ENCODE measurements around the gene ZC3H12D. TPM values are rescaled to one million over a fixed set of nuclear protein-coding genes. Genes with fewer than 3 reads are reported as not detected.

The ZC3H12D gene
- total and polyA plus RNA-seq, 2 donors (not counting 3 experiments of a cell fraction or from before 2014, with no cell fraction given), result 0.06 TPM; not detected in 1

DNA sequence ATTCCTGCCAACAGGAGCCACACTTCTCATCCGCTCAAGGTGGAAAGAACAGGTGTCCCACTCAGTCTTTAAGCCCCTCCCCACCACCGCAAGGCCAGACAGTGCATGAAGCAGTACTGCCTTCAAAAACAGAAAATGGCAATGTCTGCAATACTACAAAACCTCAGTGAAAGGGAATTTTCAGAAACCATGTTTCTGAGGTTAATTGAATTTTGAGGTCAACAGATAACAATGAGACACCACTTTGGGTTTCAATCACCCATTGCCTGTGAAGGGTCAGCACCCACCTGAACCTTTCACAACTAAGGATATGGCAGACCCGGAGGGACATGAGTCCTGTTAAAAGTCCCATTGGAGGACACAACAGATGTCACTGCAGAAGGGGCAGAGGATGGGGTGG, 13.0 kb downstream of the ZC3H12D start:
- H3K36me3 ChIP-seq (ENCODE audit: control insufficient read depth in 2 of 2, extremely low read depth in 1 of 2, insufficient read depth in 2 of 2, low read length in 2 of 2), result no peaks in the 10 kb centered on the region
- H3K4me1 ChIP-seq (ENCODE audit: control insufficient read depth, extremely low read depth, insufficient read depth, low read length), result no peaks in the 10 kb centered on the region
- POLR2A ChIA-PET, result no interaction called here
- H3K79me2 ChIP-seq (ENCODE audit: control insufficient read depth, insufficient read depth, low read length), result no peaks in the 10 kb centered on the region
- CTCF ChIA-PET, result no interaction called here
- no TSS peak for BruUV-seq (replicated peaks)
- FAIRE-seq, result no peak
- H4K20me1 ChIP-seq (replicated peaks; ENCODE audit: control insufficient read depth, extremely low read depth, insufficient read depth, low read length), result no peaks in the 10 kb centered on the region
- no peak overlapping the region for H3K27ac ChIP-seq (ENCODE audit: insufficient read depth, low read depth, low read length)
- no peak overlapping the region for H2AFZ ChIP-seq (ENCODE audit: low read depth, low read length)
- no peak overlapping the region for H3K4me2 ChIP-seq (ENCODE audit: insufficient read depth, low read length)
- intact Hi-C loops (cut with micrococcal nuclease) (no loop called here), dilution Hi-C loops (cut with MboI; ENCODE audit: extremely low pct_ligation_motif_present, low sequenced_read_pairs) (no loop called here)
- H3K27me3 ChIP-seq (ENCODE audit: control insufficient read depth in 2 of 2, insufficient read depth in 2 of 2, low read length in 2 of 2), result peaks cover 12 to 21% of the 10 kb centered on the region in 2 experiments
- no peak overlapping the region for H3K4me3 ChIP-seq (replicated peaks in 1 of 3; ENCODE audit: insufficient read depth in 1 of 3, low read depth in 1 of 3, low read length in 3 of 3)
- no peaks in the 10 kb centered on the region for H3K9me1 ChIP-seq (replicated peaks; ENCODE audit: control insufficient read depth, extremely low read depth, insufficient read depth, low read length)
- TF ChIP-seq MYC (IDR thresholded peaks at IDR 0.05; ENCODE audit: low read depth, low read length), result no peak
- TF ChIP-seq, protein P1, sequence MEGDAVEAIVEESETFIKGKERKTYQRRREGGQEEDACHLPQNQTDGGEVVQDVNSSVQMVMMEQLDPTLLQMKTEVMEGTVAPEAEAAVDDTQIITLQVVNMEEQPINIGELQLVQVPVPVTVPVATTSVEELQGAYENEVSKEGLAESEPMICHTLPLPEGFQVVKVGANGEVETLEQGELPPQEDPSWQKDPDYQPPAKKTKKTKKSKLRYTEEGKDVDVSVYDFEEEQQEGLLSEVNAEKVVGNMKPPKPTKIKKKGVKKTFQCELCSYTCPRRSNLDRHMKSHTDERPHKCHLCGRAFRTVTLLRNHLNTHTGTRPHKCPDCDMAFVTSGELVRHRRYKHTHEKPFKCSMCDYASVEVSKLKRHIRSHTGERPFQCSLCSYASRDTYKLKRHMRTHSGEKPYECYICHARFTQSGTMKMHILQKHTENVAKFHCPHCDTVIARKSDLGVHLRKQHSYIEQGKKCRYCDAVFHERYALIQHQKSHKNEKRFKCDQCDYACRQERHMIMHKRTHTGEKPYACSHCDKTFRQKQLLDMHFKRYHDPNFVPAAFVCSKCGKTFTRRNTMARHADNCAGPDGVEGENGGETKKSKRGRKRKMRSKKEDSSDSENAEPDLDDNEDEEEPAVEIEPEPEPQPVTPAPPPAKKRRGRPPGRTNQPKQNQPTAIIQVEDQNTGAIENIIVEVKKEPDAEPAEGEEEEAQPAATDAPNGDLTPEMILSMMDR (IDR thresholded peaks at IDR 0.05; ENCODE audit: extremely low read depth in 1 of 2, insufficient read depth in 1 of 2, low read depth in 1 of 2, low read length in 2 of 2), result no peak
- no peak for TF ChIP-seq POLR2A (IDR thresholded peaks at IDR 0.05; ENCODE audit: low read depth, low read length)
- TF ChIP-seq GATA2 (IDR thresholded peaks at IDR 0.05; ENCODE audit: insufficient read depth, insufficient read length, low read depth, low read length), result no peak
- TF ChIP-seq, protein P2, sequence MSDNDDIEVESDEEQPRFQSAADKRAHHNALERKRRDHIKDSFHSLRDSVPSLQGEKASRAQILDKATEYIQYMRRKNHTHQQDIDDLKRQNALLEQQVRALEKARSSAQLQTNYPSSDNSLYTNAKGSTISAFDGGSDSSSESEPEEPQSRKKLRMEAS (IDR thresholded peaks at IDR 0.05; ENCODE audit: insufficient read depth, insufficient read length), result no peak
- TF ChIP-seq POLR2AphosphoS5 (IDR thresholded peaks at IDR 0.05; ENCODE audit: insufficient read depth, low read depth, low read length), result no peak
- TF ChIP-seq FOS (IDR thresholded peaks at IDR 0.05; ENCODE audit: borderline replicate concordance, insufficient read depth, low read length), result no peak
- TF ChIP-seq EZH2 (IDR thresholded peaks at IDR 0.05; ENCODE audit: borderline replicate concordance, low read depth, low read length, severe bottlenecking), result no peak
- TF ChIP-seq JUN (IDR thresholded peaks at IDR 0.05; ENCODE audit: borderline replicate concordance, insufficient read depth, insufficient read length, low read depth), result no peak
- H3K9me3 ChIP-seq (replicated peaks; ENCODE audit: control insufficient read depth, insufficient read depth, low read length), result no peaks in the 10 kb centered on the region
- DNase-seq (ENCODE audit: low read depth, low spot score), result no peak
- no peak overlapping the region for H3K9ac ChIP-seq (replicated peaks; ENCODE audit: extremely low read depth, insufficient read depth, low read length)

Data from endothelial cell of umbilical vein (primary cell).